Mucosa of rectum (tissue), 2 donors: ENCODE results near the gene SNCB.

Experiments
- H3K27ac ChIP-seq, 2 donors: one replicate each; pipeline ENCODE4 v1.7.0; 2013; ENCODE audit warnings: inconsistent platforms in 2 of 2, low read depth in 2 of 2, low read length in 2 of 2
- H3K27me3 ChIP-seq, 2 donors: one replicate each; pipeline ENCODE4 v1.7.0; 2013; ENCODE audit warnings: low read length in 2 of 2; ENCODE audit not compliant: control insufficient read depth in 2 of 2, insufficient read depth in 2 of 2
- H3K36me3 ChIP-seq, 2 donors: one replicate each; pipeline ENCODE4 v1.7.0; 2013; ENCODE audit warnings: low read length in 2 of 2; ENCODE audit not compliant: control insufficient read depth in 2 of 2, insufficient read depth in 2 of 2
- H3K4me1 ChIP-seq, 2 donors: one replicate each; pipeline ENCODE4 v1.7.0; 2013; ENCODE audit warnings: low read length in 2 of 2, mild to moderate bottlenecking in 1 of 2; ENCODE audit not compliant: control insufficient read depth in 2 of 2, insufficient read depth in 2 of 2
- H3K4me3 ChIP-seq, 2 donors: one replicate each; pipeline ENCODE4 v1.7.0; 2013; ENCODE audit warnings: low read length in 2 of 2
- H3K9ac ChIP-seq, 2 donors: one replicate each; pipeline ENCODE4 v1.7.0; 2013; ENCODE audit warnings: low read length in 2 of 2, low read depth in 1 of 2, mild to moderate bottlenecking in 1 of 2
- H3K9me3 ChIP-seq, 2 donors: one replicate each; pipeline ENCODE4 v1.7.0; 2013; ENCODE audit warnings: low read length in 2 of 2; ENCODE audit not compliant: control insufficient read depth in 2 of 2
- donor health status: healthy.
- donor health status: Normal muscosa, but diverticular disease.

The SNCB gene

DNA sequence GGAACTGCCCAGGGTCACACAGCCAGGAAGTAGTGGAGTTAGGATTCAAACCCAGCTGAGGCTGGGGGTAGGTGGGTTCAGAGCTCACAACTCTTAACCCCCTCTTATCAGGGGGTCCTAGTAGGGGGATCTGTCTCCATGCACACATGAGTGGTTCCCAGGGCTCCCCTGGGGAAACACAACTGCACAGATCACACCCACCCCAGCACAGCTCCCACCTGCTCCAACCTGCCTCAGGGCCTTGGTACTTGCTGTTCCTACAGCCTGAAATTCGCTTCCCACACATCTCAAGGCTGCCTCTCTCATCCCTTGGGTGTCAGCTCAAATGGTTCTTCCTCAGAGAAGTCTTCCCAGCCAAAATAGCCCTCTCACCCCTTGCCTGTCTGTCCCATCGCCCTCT lies 4.8 kb downstream of the SNCB start:
- H3K27me3 ChIP-seq, result peaks cover 52 to 58% of the 10 kb centered on the region in 2 donors
- no peak overlapping the region for H3K4me3 ChIP-seq
- no peaks in the 10 kb centered on the region for H3K36me3 ChIP-seq
- peaks cover 5 to 9% of the 10 kb centered on the region in 2 donors for H3K4me1 ChIP-seq
- H3K27ac ChIP-seq, result no peak overlapping the region
- no peaks in the 10 kb centered on the region for H3K9me3 ChIP-seq
- no peak overlapping the region for H3K9ac ChIP-seq

DNA sequence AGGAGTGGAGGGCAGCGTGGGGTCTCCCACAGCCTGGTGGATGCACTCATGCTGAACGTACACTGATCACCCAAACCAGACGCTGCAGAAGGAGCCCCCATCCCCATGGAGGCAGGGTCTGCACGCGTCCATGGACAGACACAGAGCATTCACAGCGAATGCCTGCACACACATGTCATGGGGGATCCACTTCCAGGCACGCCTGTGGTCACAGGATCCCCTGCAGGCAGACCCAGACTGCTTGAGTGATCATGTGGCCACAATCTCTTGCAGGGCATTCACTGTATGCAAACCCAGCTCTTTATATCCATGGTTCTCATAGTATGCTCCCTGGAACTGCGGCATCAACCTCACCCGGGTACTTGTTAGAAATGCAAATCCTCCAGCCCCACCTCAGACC lies 5.4 kb downstream of the SNCB start:
- Histone ChIP-seq H3K27ac (no peak overlapping the region), H3K36me3 (no peaks in the 10 kb centered on the region), H3K4me3 (no peak overlapping the region), H3K4me1 (peaks cover 5 to 7% of the 10 kb centered on the region in 2 donors), H3K27me3 (peaks cover 54 to 57% of the 10 kb centered on the region in 2 donors), H3K9me3 (no peaks in the 10 kb centered on the region), H3K9ac (no peak overlapping the region)

DNA sequence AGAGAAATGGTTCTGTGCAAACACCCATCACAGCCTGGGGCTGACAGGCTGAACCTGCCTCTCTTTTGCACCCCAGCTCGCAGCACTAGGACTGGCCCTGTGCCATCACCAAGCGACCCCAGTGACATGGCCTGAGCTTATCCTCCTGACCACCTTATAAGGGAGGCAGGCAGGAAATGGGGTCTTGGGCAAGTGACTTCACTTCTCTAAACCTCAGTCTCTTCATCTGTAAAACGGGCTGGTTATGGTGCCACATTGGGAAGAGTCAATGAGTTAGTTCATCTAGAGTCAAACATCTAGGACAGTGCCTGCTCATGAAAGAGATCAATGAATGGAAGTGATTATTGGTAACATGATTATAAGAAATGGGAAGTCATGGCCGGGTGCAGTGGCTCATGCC lies 6.2 kb downstream of the SNCB start:
- Histone ChIP-seq H3K4me3 (no peak overlapping the region), H3K27me3 (peaks cover 56 to 57% of the 10 kb centered on the region in 2 donors), H3K36me3 (no peaks in the 10 kb centered on the region), H3K9ac (no peak overlapping the region), H3K4me1 (peaks cover 3 to 4% of the 10 kb centered on the region in 2 donors), H3K27ac (no peak overlapping the region), H3K9me3 (no peaks in the 10 kb centered on the region)

DNA sequence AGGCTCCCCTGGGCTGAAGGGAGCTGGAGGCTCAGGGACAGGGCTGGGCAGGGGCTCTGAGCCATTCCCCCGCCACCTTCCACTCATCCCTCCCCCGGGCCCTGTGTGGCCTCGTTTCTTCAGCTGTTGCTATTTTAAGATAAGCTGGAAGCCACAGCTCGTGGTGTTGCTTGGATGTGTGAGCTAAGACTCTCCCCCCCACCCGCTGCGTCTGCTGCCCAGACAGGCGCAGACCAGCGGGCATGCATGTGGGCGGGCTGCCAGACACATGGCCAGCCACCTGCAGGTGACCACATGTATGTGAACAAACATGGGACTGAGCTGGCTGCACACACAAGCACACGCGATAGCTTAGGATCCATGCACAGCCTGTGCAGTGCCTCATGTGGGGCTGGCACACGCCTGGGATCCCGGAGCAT lies 8.7 kb downstream of the SNCB start:
- H3K9ac ChIP-seq, result no peak overlapping the region
- no peaks in the 10 kb centered on the region for H3K36me3 ChIP-seq
- peaks cover 54% of the 10 kb centered on the region in 2 donors for H3K27me3 ChIP-seq
- peaks cover under 1 to 4% of the 10 kb centered on the region in 2 donors for H3K4me1 ChIP-seq
- H3K4me3 ChIP-seq, result no peak overlapping the region
- H3K27ac ChIP-seq, result no peak overlapping the region
- no peaks in the 10 kb centered on the region for H3K9me3 ChIP-seq

DNA sequence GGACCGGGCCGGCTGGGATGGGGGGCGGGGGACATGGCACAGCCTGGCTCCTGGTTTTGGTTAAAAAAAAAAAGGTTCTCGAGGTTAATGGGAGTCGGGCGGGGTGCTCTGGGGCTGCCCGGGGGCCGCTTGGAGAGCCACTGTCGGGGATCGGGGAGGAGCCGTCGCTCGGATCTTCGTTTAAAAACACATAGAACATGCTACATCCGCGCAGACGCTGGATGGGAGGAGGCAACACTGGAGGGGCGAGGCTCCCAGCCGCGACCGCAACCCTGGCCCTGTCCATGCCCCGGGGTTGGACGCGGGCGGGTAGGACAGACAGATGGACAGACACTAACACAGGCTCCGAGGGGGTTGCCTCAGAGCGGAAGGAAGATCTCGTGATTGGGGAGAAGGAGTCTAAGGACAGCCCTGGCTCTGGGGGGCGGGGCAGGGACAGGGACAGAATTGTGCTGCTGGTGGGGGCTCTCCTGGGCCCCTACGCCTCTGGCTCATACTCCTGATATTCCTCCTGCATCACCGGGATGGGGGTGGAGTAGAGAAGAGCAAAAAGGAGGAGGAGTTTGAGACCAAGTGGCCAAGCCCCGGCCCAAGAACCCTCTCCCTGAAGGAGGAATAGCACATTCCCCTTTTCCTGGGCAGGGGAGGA lies 9.9 kb downstream of the SNCB start:
- Histone ChIP-seq H3K4me1 (peaks cover 0 to 2% of the 10 kb centered on the region in 2 donors), H3K9ac (no peak overlapping the region), H3K9me3 (no peaks in the 10 kb centered on the region), H3K4me3 (no peak overlapping the region), H3K27me3 (peaks cover 49 to 54% of the 10 kb centered on the region in 2 donors), H3K36me3 (no peaks in the 10 kb centered on the region), H3K27ac (no peak overlapping the region)

DNA sequence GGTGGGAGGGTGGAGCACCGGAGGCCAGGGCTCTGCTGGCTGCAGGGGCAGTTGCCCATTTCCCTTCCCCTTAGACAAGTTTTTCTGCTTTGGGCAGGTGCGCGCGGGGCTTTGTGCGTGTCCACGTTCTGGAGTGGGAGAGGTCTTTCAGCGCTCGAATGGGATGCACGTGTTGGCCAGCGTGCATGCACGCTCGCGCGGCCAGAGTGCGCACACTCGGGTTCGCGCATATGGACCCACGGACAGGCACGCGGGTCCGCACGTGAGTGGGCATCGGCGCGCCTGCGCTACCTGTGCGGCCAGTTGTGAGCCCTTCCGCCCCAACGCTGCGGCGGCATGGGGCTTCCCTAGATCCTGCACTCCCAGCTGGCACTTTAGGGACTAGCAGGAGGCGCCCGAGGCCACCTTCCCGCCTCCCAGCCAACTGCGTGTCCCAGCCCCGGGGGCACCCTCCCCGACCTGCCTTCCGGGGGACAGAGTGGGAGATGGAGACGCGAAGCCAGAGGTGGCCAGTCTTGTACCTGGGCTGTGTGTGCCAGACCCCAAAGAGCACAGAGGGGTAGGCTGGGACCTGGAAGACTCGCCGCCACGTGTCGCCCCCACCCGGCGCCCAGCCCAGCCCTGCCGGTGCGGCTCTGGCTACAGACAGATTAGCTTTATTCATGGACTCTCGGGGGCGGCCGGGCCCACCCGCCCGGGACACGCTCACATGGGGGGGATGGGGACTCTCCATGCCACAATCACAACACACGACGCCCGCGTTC lies 10.6 kb downstream of the SNCB start:
- H3K9ac ChIP-seq, result no peak overlapping the region
- H3K4me3 ChIP-seq, result no peak overlapping the region
- no peaks in the 10 kb centered on the region for H3K36me3 ChIP-seq
- H3K27me3 ChIP-seq, result peaks cover 42 to 52% of the 10 kb centered on the region in 2 donors
- no peak overlapping the region for H3K27ac ChIP-seq
- H3K9me3 ChIP-seq, result no peaks in the 10 kb centered on the region
- H3K4me1 ChIP-seq, result peaks cover 0 to 2% of the 10 kb centered on the region in 2 donors

DNA sequence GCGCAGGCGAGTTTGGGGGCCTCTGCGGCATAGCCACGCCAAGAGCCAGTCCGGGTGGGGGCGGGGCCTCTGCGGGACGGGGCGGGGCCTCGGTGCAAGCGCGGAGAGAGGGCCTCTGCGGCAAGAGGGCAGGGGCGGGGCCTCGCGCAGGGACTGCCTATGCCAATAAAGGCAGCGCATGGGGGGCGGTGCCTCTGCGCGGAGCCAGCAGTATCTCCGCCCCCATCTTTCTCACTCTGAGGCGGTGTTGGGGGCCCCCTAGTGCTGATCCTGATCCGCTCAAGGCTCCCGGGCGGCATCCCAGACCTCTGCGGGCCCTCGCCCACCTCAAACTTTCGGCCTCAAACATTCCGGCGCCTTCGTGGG lies 11.1 kb downstream of the SNCB start:
- Histone ChIP-seq H3K9ac (no peak overlapping the region), H3K4me3 (no peak overlapping the region), H3K27ac (no peak overlapping the region), H3K27me3 (peaks cover 41 to 53% of the 10 kb centered on the region in 2 donors), H3K4me1 (peaks cover 0 to 2% of the 10 kb centered on the region in 2 donors), H3K36me3 (no peaks in the 10 kb centered on the region), H3K9me3 (no peaks in the 10 kb centered on the region)

DNA sequence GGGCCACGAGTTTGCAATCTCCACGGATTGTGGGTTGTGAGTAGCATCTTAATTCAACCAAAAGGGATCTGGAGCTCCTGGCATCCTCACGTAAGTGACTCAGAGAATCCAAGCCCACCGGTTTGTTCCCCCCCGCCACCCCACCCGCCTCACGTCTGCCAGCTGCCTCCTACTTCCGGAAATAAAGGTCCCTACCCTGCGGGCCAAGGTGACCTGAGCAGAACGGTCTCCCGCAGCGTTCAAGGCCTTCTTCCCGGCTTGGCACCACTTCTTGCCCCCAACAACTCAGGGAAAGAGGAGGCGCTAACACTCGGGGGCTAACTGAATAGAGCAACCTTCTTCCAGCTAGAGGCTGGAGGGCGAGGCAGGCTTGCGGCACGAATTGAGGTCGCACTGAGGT lies 11.6 kb downstream of the SNCB start:
- Histone ChIP-seq H3K9me3 (no peaks in the 10 kb centered on the region), H3K9ac (no peak overlapping the region), H3K4me3 (no peak overlapping the region), H3K36me3 (no peaks in the 10 kb centered on the region), H3K27ac (no peak overlapping the region), H3K27me3 (peaks cover 41 to 49% of the 10 kb centered on the region in 2 donors), H3K4me1 (peaks cover 0 to 2% of the 10 kb centered on the region in 2 donors)

DNA sequence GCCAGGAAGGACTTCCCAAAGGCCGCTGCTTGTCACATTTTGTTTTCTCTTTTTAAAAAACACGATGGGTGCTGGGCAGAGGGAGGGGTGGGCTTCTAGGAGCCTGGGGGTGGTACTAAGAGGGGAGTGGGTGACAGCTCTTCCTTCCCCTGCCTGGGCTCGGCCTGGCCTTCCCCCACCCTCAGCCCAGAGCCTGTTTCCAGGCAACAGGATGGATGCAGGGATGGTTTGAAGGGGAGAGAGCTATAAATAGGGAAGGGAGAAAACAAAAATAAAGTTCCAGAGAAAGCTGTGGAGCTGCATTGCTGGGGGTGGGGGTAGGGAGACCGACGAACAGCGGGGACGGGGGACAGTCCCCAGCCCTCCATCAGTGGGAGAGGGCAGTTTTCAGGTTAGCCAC lies 13.8 kb downstream of the SNCB start:
- peaks cover 0 to 2% of the 10 kb centered on the region in 2 donors for H3K4me1 ChIP-seq
- H3K36me3 ChIP-seq, result no peaks in the 10 kb centered on the region
- no peaks in the 10 kb centered on the region for H3K9me3 ChIP-seq
- no peak overlapping the region for H3K27ac ChIP-seq
- no peak overlapping the region for H3K9ac ChIP-seq
- no peak overlapping the region for H3K4me3 ChIP-seq
- peaks cover 37 to 44% of the 10 kb centered on the region in 2 donors for H3K27me3 ChIP-seq

DNA sequence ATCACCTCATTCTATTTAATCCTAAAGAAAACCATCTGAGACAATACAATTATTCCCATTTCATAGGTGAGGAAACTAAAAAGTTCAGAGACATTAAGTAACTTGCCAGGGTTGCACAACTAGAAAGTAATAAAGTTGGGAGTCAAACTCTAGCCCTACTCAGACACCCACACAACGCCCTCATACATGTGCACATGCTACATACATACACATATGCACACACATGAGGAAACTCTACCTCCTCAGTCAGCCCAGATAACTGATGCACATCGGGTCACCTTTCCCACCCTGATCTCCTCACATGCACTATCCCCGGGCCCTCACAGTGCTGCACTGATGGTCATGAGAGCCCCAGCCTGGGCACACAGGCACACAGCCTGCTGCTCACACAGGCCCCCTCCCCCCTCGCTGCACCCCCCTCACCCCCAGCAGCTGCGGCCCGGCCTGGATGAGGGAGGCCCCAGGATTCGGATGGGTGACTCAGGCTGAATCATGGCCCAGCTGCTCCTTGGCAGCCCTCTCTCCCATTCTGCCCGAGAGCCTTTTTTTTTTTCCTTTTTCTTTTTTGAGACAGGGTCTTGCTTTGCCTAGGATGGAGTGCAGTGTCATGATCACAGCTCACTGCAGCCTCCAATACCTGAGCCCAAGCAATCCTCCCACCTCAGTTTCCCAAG lies 15.4 kb downstream of the SNCB start:
- Histone ChIP-seq H3K27ac (no peak overlapping the region), H3K27me3 (peaks cover 24 to 30% of the 10 kb centered on the region in 2 donors), H3K9ac (no peak overlapping the region), H3K4me1 (peaks cover 0 to 2% of the 10 kb centered on the region in 2 donors), H3K9me3 (no peaks in the 10 kb centered on the region), H3K36me3 (no peaks in the 10 kb centered on the region), H3K4me3 (no peak overlapping the region)
